ENCODE measurements around the gene DHX9. TPM values are rescaled to one million over a fixed set of nuclear protein-coding genes. Genes with fewer than 3 reads are reported as not detected.

The DHX9 gene
- total RNA-seq, 1 experiment from 2014 or later = 336 TPM

DNA sequence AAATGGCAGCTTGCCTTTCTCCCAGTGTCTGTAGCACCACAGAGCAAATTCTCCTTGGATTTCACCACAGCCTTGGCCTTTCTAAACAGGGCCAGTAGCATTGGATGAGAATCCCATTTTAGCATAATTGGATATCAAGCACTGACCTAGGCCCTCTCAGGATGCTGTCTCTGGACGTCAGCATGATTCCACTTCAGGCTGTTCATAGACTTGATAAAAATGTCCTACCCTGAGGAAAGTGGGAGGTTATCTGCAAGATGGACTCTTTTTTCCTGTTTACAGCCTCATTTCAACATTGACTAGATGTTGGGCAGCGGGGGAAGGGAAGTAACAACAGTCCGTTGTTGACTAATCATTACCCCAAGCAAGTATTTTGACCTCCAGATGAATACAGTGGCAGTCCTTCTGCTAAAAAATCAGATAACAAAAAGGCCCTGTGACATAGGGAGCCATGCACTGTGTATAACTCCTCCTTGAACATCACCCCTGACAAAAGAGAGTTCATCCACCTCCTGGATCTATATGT, 44.4 kb upstream of the DHX9 start:
- Histone ChIP-seq H3K9me3 (ENCODE audit: control insufficient read depth, low read depth, low read length) (no peaks in the 10 kb centered on the region), H2AFZ (ENCODE audit: low read length) (no peak overlapping the region), H3K4me1 (ENCODE audit: insufficient read depth, low read length) (no peaks in the 10 kb centered on the region; the same call in 1 of the 2 replicates), H3K9ac (ENCODE audit: extremely low read depth, insufficient read length, low read length) (no peak overlapping the region), H2BK20ac (ENCODE audit: low read depth, low read length, poor library complexity, severe bottlenecking) (no peak overlapping the region), H3K14ac (ENCODE audit: insufficient read depth, low read length) (no peak overlapping the region), H3K56ac (ENCODE audit: insufficient read length, low read depth, low read length) (no peak overlapping the region), H3K23me2 (ENCODE audit: insufficient read length, low read depth, low read length, poor library complexity, severe bottlenecking) (peaks cover 1% of the 10 kb centered on the region), H2BK12ac (ENCODE audit: insufficient read length, low read depth, low read length) (no peak overlapping the region), H3K4ac (ENCODE audit: low read depth, low read length) (no peak overlapping the region), H3K79me1 (ENCODE audit: insufficient read depth, low read depth, low read length, poor library complexity, severe bottlenecking) (no peaks in the 10 kb centered on the region), H3K4me2 (ENCODE audit: insufficient read depth, insufficient read length, low read length) (no peak overlapping the region), H3K27ac (ENCODE audit: insufficient read length, low read depth, low read length) (no peak overlapping the region), H2BK15ac (ENCODE audit: low read depth, low read length) (no peak overlapping the region), H2BK5ac (ENCODE audit: insufficient read length, low read length) (no peak overlapping the region), H3T11ph (ENCODE audit: low read length) (no peak overlapping the region), H3K23ac (ENCODE audit: insufficient read length, low read depth, low read length) (no peak overlapping the region), H2BK120ac (ENCODE audit: low read depth, low read length, poor library complexity, severe bottlenecking) (no peak overlapping the region), H3K18ac (ENCODE audit: insufficient read length, low read depth, low read length) (no peak overlapping the region), H2AK5ac (ENCODE audit: insufficient read length, low read length) (no peak overlapping the region), H3K27me3 (ENCODE audit: insufficient read depth, low read length) (peaks cover 5% of the 10 kb centered on the region; the same call in 1 of the 2 replicates), H4K20me1 (ENCODE audit: control insufficient read depth, insufficient read depth, insufficient read length) (no peaks in the 10 kb centered on the region), H3K79me2 (ENCODE audit: insufficient read depth, low read length) (no peaks in the 10 kb centered on the region; the same call in 1 of the 2 replicates), H4K91ac (ENCODE audit: insufficient read length, low read depth, low read length) (no peak overlapping the region), H4K5ac (ENCODE audit: insufficient read length, low read depth, low read length) (no peak overlapping the region), H4K8ac (replicated peaks; ENCODE audit: insufficient read length, low read depth, low read length) (no peak overlapping the region)
- TF ChIP-seq, protein P1, sequence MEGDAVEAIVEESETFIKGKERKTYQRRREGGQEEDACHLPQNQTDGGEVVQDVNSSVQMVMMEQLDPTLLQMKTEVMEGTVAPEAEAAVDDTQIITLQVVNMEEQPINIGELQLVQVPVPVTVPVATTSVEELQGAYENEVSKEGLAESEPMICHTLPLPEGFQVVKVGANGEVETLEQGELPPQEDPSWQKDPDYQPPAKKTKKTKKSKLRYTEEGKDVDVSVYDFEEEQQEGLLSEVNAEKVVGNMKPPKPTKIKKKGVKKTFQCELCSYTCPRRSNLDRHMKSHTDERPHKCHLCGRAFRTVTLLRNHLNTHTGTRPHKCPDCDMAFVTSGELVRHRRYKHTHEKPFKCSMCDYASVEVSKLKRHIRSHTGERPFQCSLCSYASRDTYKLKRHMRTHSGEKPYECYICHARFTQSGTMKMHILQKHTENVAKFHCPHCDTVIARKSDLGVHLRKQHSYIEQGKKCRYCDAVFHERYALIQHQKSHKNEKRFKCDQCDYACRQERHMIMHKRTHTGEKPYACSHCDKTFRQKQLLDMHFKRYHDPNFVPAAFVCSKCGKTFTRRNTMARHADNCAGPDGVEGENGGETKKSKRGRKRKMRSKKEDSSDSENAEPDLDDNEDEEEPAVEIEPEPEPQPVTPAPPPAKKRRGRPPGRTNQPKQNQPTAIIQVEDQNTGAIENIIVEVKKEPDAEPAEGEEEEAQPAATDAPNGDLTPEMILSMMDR (conservative IDR thresholded peaks at IDR 0.05) = no peak
- peaks cover under 1 to 4% of the 10 kb centered on the region in 2 experiments for H3K4me1 Mint-ChIP-seq
- H3K4me3 Mint-ChIP-seq = no peak overlapping the region
- WGBS (ENCODE audit: extremely low coverage, insufficient read length, low lambda C conversion rate) = no CpG with 5 or more reads among the region's 3 CpGs
- no peak for DNase-seq
- peaks cover 29% of the 10 kb centered on the region for H3K27me3 Mint-ChIP-seq (ENCODE audit: low read depth)
- no peaks in the 10 kb centered on the region for H3K36me3 Mint-ChIP-seq (ENCODE audit: insufficient read depth in 1 of 3, low read depth in 3 of 3)
- no peaks in the 10 kb centered on the region; a peak in 1 of 5 replicates for H3K9me3 Mint-ChIP-seq
- H3K27ac Mint-ChIP-seq = no peak overlapping the region
